ENCODE results near the gene UBE3B.

The UBE3B gene

GRCh38 chr12:109548258-109548657 is 70.8 kb downstream of the UBE3B start:
- H3K36me3 ChIP-seq (ENCODE audit: insufficient read depth, low read length) = no peaks in the 10 kb centered on the region
- no peaks in the 10 kb centered on the region for H3F3A ChIP-seq (ENCODE audit: insufficient read depth, low read length)
- no peak overlapping the region for H2AFZ ChIP-seq (ENCODE audit: low read length)
- H3K27me3 ChIP-seq (ENCODE audit: insufficient read depth, low read length) = no peaks in the 10 kb centered on the region
- TF ChIP-seq CTCF (IDR thresholded peaks at IDR 0.05; ENCODE audit: low read length) = no peak
- TF ChIP-seq EZH2 (IDR thresholded peaks at IDR 0.05; ENCODE audit: borderline replicate concordance, low read length) = no peak
- no peaks in the 10 kb centered on the region for H3K9me2 ChIP-seq (ENCODE audit: low read depth, low read length)
- H3K27ac ChIP-seq (ENCODE audit: low read depth, low read length, poor library complexity, severe bottlenecking) = no peak overlapping the region
- no peak overlapping the region for H3K4me3 ChIP-seq (ENCODE audit: low read depth, low read length, poor library complexity, severe bottlenecking)
- H4K20me1 ChIP-seq (ENCODE audit: insufficient read depth, low read length) = no peaks in the 10 kb centered on the region
- no peaks in the 10 kb centered on the region for H3K9me3 ChIP-seq (ENCODE audit: low read length)
- H3K4me2 ChIP-seq (ENCODE audit: low read length) = no peak overlapping the region
- no peaks in the 10 kb centered on the region for H3K79me2 ChIP-seq (ENCODE audit: insufficient read depth, low read length)
- no peaks in the 10 kb centered on the region for H3K4me1 ChIP-seq (ENCODE audit: insufficient read depth, low read length, severe bottlenecking)
- no peak overlapping the region for H3K9ac ChIP-seq (ENCODE audit: low read length)

- H3K27me3 ChIP-seq (ENCODE audit: insufficient read depth, low read length) = no peaks in the 10 kb centered on the region
- H4K20me1 ChIP-seq (ENCODE audit: insufficient read depth, low read length) = no peaks in the 10 kb centered on the region
- H3K27ac ChIP-seq (ENCODE audit: low read depth, low read length, poor library complexity, severe bottlenecking) = no peak overlapping the region
- H3F3A ChIP-seq (ENCODE audit: insufficient read depth, low read length) = no peaks in the 10 kb centered on the region
- H3K9me2 ChIP-seq (ENCODE audit: low read depth, low read length) = no peaks in the 10 kb centered on the region
- no peaks in the 10 kb centered on the region for H3K9me3 ChIP-seq (ENCODE audit: low read length)
- H3K9ac ChIP-seq (ENCODE audit: low read length) = no peak overlapping the region
- no peak overlapping the region for H3K4me2 ChIP-seq (ENCODE audit: low read length)
- no peaks in the 10 kb centered on the region for H3K79me2 ChIP-seq (ENCODE audit: insufficient read depth, low read length)
- H3K4me1 ChIP-seq (ENCODE audit: insufficient read depth, low read length, severe bottlenecking) = no peaks in the 10 kb centered on the region
- no peak overlapping the region for H2AFZ ChIP-seq (ENCODE audit: low read length)
- no peaks in the 10 kb centered on the region for H3K36me3 ChIP-seq (ENCODE audit: insufficient read depth, low read length)
- no peak for TF ChIP-seq CTCF (IDR thresholded peaks at IDR 0.05; ENCODE audit: low read length)
- TF ChIP-seq EZH2 (IDR thresholded peaks at IDR 0.05; ENCODE audit: borderline replicate concordance, low read length) = no peak
- H3K4me3 ChIP-seq (ENCODE audit: low read depth, low read length, poor library complexity, severe bottlenecking) = no peak overlapping the region
Observed at GRCh38 chr12:109549613-109550270, 72.3 kb downstream of the UBE3B start.

GRCh38 chr12:109550281-109550680 is 72.8 kb downstream of the UBE3B start:
- no peaks in the 10 kb centered on the region for H3K79me2 ChIP-seq (ENCODE audit: insufficient read depth, low read length)

More at GRCh38 chr12:109550281-109550680, 72.8 kb downstream of the UBE3B start:
- Histone ChIP-seq H3K27me3 (ENCODE audit: insufficient read depth, low read length) (no peaks in the 10 kb centered on the region), H4K20me1 (ENCODE audit: insufficient read depth, low read length) (no peaks in the 10 kb centered on the region), H3K4me3 (ENCODE audit: low read depth, low read length, poor library complexity, severe bottlenecking) (no peak overlapping the region), H3K4me2 (ENCODE audit: low read length) (no peak overlapping the region), H2AFZ (ENCODE audit: low read length) (no peak overlapping the region), H3K9ac (ENCODE audit: low read length) (no peak overlapping the region), H3F3A (ENCODE audit: insufficient read depth, low read length) (no peaks in the 10 kb centered on the region), H3K9me2 (ENCODE audit: low read depth, low read length) (no peaks in the 10 kb centered on the region), H3K27ac (ENCODE audit: low read depth, low read length, poor library complexity, severe bottlenecking) (no peak overlapping the region), H3K36me3 (ENCODE audit: insufficient read depth, low read length) (no peaks in the 10 kb centered on the region), H3K9me3 (ENCODE audit: low read length) (no peaks in the 10 kb centered on the region), H3K4me1 (ENCODE audit: insufficient read depth, low read length, severe bottlenecking) (no peaks in the 10 kb centered on the region)
- TF ChIP-seq EZH2 (IDR thresholded peaks at IDR 0.05; ENCODE audit: borderline replicate concordance, low read length) = no peak
- TF ChIP-seq CTCF (IDR thresholded peaks at IDR 0.05; ENCODE audit: low read length) = no peak

All from OCI-LY1 (cell line).